WTC11 (cell line): ENCODE measurements around the gene OSBPL5. TPM values are rescaled to one million over a fixed set of nuclear protein-coding genes. Genes with fewer than 3 reads are reported as not detected.

ENCODE experiments used
- ATAC-seq: fragments of 200-7000 bp; cut with Tn5 transposase; 2 replicates; pipeline ENCODE4 v1.10.0; 2021; ENCODE audit warnings: mild to moderate bottlenecking, moderate library complexity
- CTCF ChIA-PET: fragments of 300-600 bp; sonication (Branson Sonifier 250); formaldehyde crosslinking; loops from one replicate; lab custom pipeline; 2021; ENCODE audit warnings: antibody characterized with exemption; lab: Charles Lee
- POLR2A ChIA-PET: fragments of 350-600 bp; sonication (Branson Sonifier 250); formaldehyde crosslinking; loops from one replicate; lab custom pipeline; 2021; ENCODE audit warnings: antibody characterized with exemption; lab: Charles Lee
- DNase-seq: peaks from one replicate; pipeline ENCODE4 v3.0.0; 2021; ENCODE audit warnings: low spot score
- H3K27ac Mint-ChIP-seq: 2 replicates; pipeline ENCODE4 v1.8.0; 2021; ENCODE audit warnings: mixed read lengths
- H3K27me3 Mint-ChIP-seq: 2 replicates; pipeline ENCODE4 v1.8.0; 2021; ENCODE audit warnings: low read depth, mild to moderate bottlenecking, moderate library complexity, mixed read lengths
- H3K36me3 Mint-ChIP-seq: 2 replicates; pipeline ENCODE4 v1.8.0; 2021; ENCODE audit warnings: mixed read lengths
- H3K4me1 Mint-ChIP-seq: 2 replicates; pipeline ENCODE4 v1.8.0; 2022; ENCODE audit warnings: mixed read lengths
- H3K4me3 Mint-ChIP-seq: 2 replicates; pipeline ENCODE4 v1.8.0; 2021; ENCODE audit warnings: mild to moderate bottlenecking, moderate library complexity, mixed read lengths
- H3K9me3 Mint-ChIP-seq: 2 replicates; pipeline ENCODE4 v1.8.0; 2021; ENCODE audit warnings: mixed read lengths
- CBFB ChIP-seq: sonication (generic); formaldehyde crosslinking; IDR thresholded peaks from 2 replicates; pipeline ENCODE4 v1.8.1; 2022; ENCODE audit warnings: mild to moderate bottlenecking, low read depth, missing genetic modification reagents
- CREM ChIP-seq: sonication (generic); formaldehyde crosslinking; IDR thresholded peaks from 2 replicates; pipeline ENCODE4 v1.8.1; 2022; ENCODE audit warnings: mild to moderate bottlenecking, missing genetic modification reagents, moderate library complexity
- EMX1 ChIP-seq: fragments of 250-450 bp; sonication (Bioruptor Pico); IDR thresholded peaks from 2 replicates; pipeline ENCODE4 v1.8.0; 2021; ENCODE audit warnings: mild to moderate bottlenecking
- FOXJ3 ChIP-seq: sonication (generic); formaldehyde crosslinking; IDR thresholded peaks from 2 replicates; pipeline ENCODE4 v1.9.0; 2021; ENCODE audit warnings: missing genetic modification reagents, mild to moderate bottlenecking, borderline replicate concordance
- GABPB1 ChIP-seq: sonication (generic); formaldehyde crosslinking; IDR thresholded peaks from 2 replicates; pipeline ENCODE4 v1.8.1; 2023; ENCODE audit warnings: mild to moderate bottlenecking, missing genetic modification reagents
- MXD4 ChIP-seq: fragments of 250-450 bp; sonication (Bioruptor Pico); IDR thresholded peaks from 2 replicates; pipeline ENCODE4 v1.8.0; 2021; ENCODE audit warnings: mild to moderate bottlenecking, moderate library complexity, borderline replicate concordance
- RORB ChIP-seq: fragments of 250-450 bp; sonication (Bioruptor Pico); IDR thresholded peaks from 2 replicates; pipeline ENCODE4 v1.9.0; 2021; ENCODE audit warnings: mild to moderate bottlenecking
- TCF7 ChIP-seq: sonication (generic); formaldehyde crosslinking; IDR thresholded peaks from 2 replicates; pipeline ENCODE4 v1.8.0; 2022; ENCODE audit warnings: mild to moderate bottlenecking, low read depth, missing genetic modification reagents, moderate library complexity
- ZNF219 ChIP-seq: sonication (generic); formaldehyde crosslinking; IDR thresholded peaks from 2 replicates; pipeline ENCODE4 v1.8.0; 2023; ENCODE audit warnings: missing genetic modification reagents, mild to moderate bottlenecking, borderline replicate concordance
- ZNF263 ChIP-seq: sonication (generic); formaldehyde crosslinking; IDR thresholded peaks from 2 replicates; pipeline ENCODE4 v1.8.1; 2022; ENCODE audit warnings: low read depth, mild to moderate bottlenecking, moderate library complexity, missing genetic modification reagents
- ZNF423 ChIP-seq: fragments of 250-450 bp; sonication (Bioruptor Pico); IDR thresholded peaks from 2 replicates; pipeline ENCODE4 v2.1.2; 2022; ENCODE audit warnings: mild to moderate bottlenecking, moderate library complexity
- total RNA-seq: library from RNA; stranded (reverse); gene quantifications from 3 replicates; pipeline ENCODE4 v1.2.3, GENCODE V29; 2021
- TF ChIP-seq, protein P1 (sequence below): sonication (generic); formaldehyde crosslinking; IDR thresholded peaks from 2 replicates; pipeline ENCODE4 v1.8.0; 2022; ENCODE audit warnings: mild to moderate bottlenecking, missing genetic modification reagents
- TF ChIP-seq, protein P2 (sequence below): sonication (generic); formaldehyde crosslinking; IDR thresholded peaks from 2 replicates; pipeline ENCODE4 v1.8.1; 2023; ENCODE audit warnings: mild to moderate bottlenecking, missing genetic modification reagents
- TF ChIP-seq, protein P3 (sequence below): sonication (generic); formaldehyde crosslinking; IDR thresholded peaks from 2 replicates; pipeline ENCODE4 v1.8.1; 2023; ENCODE audit warnings: mild to moderate bottlenecking, missing genetic modification reagents, moderate library complexity
- TF ChIP-seq, protein P4 (sequence below): sonication (generic); formaldehyde crosslinking; IDR thresholded peaks from 2 replicates; pipeline ENCODE4 v1.8.0; 2022; ENCODE audit warnings: mild to moderate bottlenecking, missing genetic modification reagents
- TF ChIP-seq, protein P5 (sequence below): fragments of 200-600 bp; IDR thresholded peaks from 2 replicates; pipeline ENCODE4 v1.8.0; 2022; ENCODE audit warnings: antibody characterized with exemption
- TF ChIP-seq, protein P6 (sequence below): fragments of 250-450 bp; sonication (Bioruptor Pico); IDR thresholded peaks from 2 replicates; pipeline ENCODE4 v1.9.0; 2021; ENCODE audit warnings: mild to moderate bottlenecking, borderline replicate concordance
- TF ChIP-seq, protein P7 (sequence below): sonication (generic); formaldehyde crosslinking; conservative IDR thresholded peaks from 2 replicates; pipeline ENCODE4 v1.8.1; 2022; ENCODE audit warnings: mild to moderate bottlenecking, missing genetic modification reagents

The OSBPL5 gene
- total RNA-seq, 1 experiment from 2014 or later: 17.7 TPM

DNA sequence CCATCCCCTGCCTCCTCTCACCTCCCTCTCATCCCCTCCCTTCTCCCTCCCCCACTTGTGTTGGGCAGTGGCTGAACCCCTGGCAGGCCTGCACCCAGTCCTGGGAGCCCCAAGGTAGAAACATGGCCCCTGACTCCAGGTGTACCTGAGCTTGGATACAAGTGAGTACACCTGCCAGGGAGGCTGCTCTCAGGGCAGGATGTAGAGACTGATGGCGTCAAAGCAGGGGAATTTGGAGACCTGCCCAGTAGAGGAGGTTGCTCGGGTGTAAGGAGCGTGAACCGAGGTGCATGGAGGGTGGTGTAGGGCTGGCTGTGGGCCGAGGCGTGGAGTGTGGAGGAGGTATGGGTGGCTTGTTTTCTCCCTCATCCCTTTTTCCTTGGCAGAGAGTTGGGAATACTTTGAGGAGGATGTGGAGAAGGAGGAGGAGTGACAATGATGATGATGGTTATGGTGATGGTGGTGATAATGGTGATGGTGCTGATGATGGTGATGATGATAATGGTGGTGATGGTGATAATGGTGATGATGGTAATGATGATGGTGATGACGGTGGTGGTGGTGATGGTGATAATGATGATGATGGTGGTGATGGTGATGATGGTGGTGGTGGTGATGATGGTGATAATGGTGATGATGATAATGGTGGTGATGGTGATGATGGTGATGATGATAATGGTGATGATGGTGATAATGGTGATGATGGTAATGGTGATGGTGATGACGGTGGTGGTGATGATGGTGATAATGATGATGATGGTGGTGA is 41.2 kb upstream of the OSBPL5 start:
- TF ChIP-seq GABPB1 (CRISPR knock-in tag) (no peak), TCF7 (no peak), MXD4 (CRISPR knock-in tag) (no peak), CBFB (no peak), CREM (CRISPR knock-in tag) (no peak), ZNF423 (CRISPR knock-in tag) (no peak), FOXJ3 (no peak), EMX1 (CRISPR knock-in tag) (no peak), ZNF263 (CRISPR knock-in tag) (no peak), RORB (CRISPR knock-in tag) (no peak)
- TF ChIP-seq, protein P1, sequence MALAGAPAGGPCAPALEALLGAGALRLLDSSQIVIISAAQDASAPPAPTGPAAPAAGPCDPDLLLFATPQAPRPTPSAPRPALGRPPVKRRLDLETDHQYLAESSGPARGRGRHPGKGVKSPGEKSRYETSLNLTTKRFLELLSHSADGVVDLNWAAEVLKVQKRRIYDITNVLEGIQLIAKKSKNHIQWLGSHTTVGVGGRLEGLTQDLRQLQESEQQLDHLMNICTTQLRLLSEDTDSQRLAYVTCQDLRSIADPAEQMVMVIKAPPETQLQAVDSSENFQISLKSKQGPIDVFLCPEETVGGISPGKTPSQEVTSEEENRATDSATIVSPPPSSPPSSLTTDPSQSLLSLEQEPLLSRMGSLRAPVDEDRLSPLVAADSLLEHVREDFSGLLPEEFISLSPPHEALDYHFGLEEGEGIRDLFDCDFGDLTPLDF (CRISPR knock-in tag): no peak
- TF ChIP-seq, protein P2, sequence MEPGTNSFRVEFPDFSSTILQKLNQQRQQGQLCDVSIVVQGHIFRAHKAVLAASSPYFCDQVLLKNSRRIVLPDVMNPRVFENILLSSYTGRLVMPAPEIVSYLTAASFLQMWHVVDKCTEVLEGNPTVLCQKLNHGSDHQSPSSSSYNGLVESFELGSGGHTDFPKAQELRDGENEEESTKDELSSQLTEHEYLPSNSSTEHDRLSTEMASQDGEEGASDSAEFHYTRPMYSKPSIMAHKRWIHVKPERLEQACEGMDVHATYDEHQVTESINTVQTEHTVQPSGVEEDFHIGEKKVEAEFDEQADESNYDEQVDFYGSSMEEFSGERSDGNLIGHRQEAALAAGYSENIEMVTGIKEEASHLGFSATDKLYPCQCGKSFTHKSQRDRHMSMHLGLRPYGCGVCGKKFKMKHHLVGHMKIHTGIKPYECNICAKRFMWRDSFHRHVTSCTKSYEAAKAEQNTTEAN: no peak
- TF ChIP-seq, protein P3, sequence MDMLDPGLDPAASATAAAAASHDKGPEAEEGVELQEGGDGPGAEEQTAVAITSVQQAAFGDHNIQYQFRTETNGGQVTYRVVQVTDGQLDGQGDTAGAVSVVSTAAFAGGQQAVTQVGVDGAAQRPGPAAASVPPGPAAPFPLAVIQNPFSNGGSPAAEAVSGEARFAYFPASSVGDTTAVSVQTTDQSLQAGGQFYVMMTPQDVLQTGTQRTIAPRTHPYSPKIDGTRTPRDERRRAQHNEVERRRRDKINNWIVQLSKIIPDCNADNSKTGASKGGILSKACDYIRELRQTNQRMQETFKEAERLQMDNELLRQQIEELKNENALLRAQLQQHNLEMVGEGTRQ (CRISPR knock-in tag): no peak
- TF ChIP-seq, protein P4, sequence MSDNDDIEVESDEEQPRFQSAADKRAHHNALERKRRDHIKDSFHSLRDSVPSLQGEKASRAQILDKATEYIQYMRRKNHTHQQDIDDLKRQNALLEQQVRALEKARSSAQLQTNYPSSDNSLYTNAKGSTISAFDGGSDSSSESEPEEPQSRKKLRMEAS (CRISPR knock-in tag): no peak
- TF ChIP-seq, protein P5, sequence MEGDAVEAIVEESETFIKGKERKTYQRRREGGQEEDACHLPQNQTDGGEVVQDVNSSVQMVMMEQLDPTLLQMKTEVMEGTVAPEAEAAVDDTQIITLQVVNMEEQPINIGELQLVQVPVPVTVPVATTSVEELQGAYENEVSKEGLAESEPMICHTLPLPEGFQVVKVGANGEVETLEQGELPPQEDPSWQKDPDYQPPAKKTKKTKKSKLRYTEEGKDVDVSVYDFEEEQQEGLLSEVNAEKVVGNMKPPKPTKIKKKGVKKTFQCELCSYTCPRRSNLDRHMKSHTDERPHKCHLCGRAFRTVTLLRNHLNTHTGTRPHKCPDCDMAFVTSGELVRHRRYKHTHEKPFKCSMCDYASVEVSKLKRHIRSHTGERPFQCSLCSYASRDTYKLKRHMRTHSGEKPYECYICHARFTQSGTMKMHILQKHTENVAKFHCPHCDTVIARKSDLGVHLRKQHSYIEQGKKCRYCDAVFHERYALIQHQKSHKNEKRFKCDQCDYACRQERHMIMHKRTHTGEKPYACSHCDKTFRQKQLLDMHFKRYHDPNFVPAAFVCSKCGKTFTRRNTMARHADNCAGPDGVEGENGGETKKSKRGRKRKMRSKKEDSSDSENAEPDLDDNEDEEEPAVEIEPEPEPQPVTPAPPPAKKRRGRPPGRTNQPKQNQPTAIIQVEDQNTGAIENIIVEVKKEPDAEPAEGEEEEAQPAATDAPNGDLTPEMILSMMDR: no peak
- Mint-ChIP-seq H3K4me1 (peaks cover 10% of the 10 kb centered on the region), H3K4me3 (no peak overlapping the region), H3K36me3 (no peaks in the 10 kb centered on the region; the same call in 1 of the 2 replicates), H3K27me3 (peaks cover 43% of the 10 kb centered on the region), H3K9me3 (peaks cover 1% of the 10 kb centered on the region), H3K27ac (no peak overlapping the region)
- ATAC-seq (no peak), DNase-seq (no peak)
- ChIA-PET POLR2A (interaction anchor here (0.6 kb wide), 1 partner anchor 1769 kb away, joined by 6 read pairs; no protein-coding TSS in a partner anchor), CTCF (interaction anchor here (1.0 to 1.3 kb wide), 2 partner anchors 11 to 37 kb away, joined by 3 to 4 read pairs; no protein-coding TSS in a partner anchor)

DNA sequence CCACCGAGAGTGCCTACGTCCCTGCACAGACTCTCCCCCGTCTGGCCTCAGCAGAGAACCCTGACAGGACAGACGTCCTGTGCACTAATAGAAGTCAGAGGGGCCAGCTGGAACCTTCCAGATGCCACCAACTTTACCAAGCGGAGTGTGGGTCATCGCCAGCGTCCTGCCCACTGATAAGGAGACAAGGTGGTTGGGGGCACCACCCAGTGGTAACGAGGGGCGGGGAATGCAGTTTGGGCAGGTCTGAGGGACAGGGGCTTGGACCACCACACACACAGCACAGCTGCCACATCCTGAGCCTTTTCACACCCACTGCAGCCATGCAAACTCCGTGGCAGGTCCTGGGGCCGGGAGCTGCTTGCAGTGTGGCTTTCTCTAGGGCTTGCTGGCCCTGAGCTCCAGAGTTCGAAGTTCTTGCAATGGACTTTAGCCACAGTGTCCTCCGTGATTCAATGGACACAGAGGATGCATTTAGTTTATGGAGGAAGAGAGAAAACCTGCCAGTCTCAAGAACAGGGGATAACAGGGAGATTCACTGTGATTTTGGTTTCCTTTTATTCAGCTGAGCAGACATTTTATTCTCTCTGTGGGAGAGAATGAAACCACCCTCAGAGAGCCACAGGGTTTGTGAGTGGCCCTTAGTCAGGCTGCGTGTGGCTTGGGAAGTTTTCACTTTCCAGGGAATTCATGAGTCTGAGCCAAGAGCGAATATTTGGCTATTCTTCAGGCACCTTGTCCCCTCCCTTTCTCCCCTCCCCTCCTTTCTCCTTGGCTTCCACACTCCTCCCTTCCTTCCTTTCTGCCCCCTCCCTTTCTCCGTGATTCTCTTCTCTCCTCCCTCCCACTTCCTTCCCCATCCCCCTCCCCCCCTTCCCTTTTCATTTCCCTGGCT is 40.4 kb upstream of the OSBPL5 start:
- H3K4me1 Mint-ChIP-seq: peaks cover 10% of the 10 kb centered on the region
- H3K9me3 Mint-ChIP-seq: no peaks in the 10 kb centered on the region
- H3K27me3 Mint-ChIP-seq: peaks cover 45% of the 10 kb centered on the region
- ChIA-PET POLR2A (interaction anchor here (0.6 kb wide), 1 partner anchor 1768 kb away, joined by 6 read pairs; no protein-coding TSS in a partner anchor), CTCF (interaction anchor here (1.0 to 1.7 kb wide), 3 partner anchors 10 to 136 kb away, joined by 3 to 4 read pairs (median 4); no protein-coding TSS in a partner anchor)
- TF ChIP-seq, protein P6, sequence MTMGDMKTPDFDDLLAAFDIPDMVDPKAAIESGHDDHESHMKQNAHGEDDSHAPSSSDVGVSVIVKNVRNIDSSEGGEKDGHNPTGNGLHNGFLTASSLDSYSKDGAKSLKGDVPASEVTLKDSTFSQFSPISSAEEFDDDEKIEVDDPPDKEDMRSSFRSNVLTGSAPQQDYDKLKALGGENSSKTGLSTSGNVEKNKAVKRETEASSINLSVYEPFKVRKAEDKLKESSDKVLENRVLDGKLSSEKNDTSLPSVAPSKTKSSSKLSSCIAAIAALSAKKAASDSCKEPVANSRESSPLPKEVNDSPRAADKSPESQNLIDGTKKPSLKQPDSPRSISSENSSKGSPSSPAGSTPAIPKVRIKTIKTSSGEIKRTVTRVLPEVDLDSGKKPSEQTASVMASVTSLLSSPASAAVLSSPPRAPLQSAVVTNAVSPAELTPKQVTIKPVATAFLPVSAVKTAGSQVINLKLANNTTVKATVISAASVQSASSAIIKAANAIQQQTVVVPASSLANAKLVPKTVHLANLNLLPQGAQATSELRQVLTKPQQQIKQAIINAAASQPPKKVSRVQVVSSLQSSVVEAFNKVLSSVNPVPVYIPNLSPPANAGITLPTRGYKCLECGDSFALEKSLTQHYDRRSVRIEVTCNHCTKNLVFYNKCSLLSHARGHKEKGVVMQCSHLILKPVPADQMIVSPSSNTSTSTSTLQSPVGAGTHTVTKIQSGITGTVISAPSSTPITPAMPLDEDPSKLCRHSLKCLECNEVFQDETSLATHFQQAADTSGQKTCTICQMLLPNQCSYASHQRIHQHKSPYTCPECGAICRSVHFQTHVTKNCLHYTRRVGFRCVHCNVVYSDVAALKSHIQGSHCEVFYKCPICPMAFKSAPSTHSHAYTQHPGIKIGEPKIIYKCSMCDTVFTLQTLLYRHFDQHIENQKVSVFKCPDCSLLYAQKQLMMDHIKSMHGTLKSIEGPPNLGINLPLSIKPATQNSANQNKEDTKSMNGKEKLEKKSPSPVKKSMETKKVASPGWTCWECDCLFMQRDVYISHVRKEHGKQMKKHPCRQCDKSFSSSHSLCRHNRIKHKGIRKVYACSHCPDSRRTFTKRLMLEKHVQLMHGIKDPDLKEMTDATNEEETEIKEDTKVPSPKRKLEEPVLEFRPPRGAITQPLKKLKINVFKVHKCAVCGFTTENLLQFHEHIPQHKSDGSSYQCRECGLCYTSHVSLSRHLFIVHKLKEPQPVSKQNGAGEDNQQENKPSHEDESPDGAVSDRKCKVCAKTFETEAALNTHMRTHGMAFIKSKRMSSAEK: no peak
- TF ChIP-seq, protein P7, sequence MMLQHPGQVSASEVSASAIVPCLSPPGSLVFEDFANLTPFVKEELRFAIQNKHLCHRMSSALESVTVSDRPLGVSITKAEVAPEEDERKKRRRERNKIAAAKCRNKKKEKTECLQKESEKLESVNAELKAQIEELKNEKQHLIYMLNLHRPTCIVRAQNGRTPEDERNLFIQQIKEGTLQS: no peak
- TF ChIP-seq ZNF219 (CRISPR knock-in tag): no peak
- ATAC-seq: no peak
- no peak overlapping the region for H3K4me3 Mint-ChIP-seq
- DNase-seq: peak; percentile 12
- no peak overlapping the region for H3K27ac Mint-ChIP-seq
- H3K36me3 Mint-ChIP-seq: no peaks in the 10 kb centered on the region
